ENCODE data around the gene NOL4L. TPM values are rescaled to one million over a fixed set of nuclear protein-coding genes. Genes with fewer than 3 reads are reported as not detected.

Gene NOL4L
- total RNA-seq, 4 donors from 2014 or later = 18.5 to 29.9 (median 24.8) TPM

DNA sequence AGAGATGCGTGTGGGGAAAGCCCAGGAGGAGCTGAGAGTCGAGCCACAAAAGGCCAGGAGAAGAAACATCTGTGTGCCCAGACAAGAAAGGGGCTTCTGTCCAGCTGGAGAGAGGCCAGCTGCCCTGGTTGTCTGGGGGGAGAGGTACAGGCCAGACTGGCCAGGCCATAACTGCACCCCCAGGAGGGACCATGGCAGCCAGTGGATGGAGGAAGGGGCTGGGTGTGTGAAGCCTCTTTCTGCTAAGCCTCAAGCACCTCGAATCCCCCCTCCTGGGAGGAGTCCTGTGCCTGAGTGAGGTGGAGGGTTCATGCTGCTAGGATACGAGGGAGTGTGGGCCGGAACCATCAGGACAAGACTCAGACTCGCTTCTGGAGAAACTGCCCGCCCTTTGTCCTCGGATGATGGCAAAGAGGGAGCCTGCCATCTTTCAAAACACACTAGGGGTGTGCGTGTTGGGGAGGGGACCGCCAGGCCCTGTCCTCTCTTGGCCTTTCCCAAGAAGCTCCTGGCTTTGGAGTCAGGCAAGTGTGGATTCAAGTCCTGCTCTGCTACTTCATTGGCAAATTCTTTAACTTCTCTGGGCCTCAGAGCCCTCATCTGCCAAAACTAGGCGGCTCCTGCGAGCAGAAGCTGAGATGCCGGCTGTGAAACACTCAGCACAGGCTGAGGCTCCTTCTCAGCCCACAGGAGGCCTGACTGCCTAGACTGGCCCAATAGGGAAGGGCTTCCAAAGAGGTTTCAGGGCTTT is 136.7 kb downstream of the NOL4L start:
- WGBS, 2 donors = 67 to 76% methylated on average over 12 to 13 of the region's 13 CpGs
- TF ChIP-seq, protein P1, sequence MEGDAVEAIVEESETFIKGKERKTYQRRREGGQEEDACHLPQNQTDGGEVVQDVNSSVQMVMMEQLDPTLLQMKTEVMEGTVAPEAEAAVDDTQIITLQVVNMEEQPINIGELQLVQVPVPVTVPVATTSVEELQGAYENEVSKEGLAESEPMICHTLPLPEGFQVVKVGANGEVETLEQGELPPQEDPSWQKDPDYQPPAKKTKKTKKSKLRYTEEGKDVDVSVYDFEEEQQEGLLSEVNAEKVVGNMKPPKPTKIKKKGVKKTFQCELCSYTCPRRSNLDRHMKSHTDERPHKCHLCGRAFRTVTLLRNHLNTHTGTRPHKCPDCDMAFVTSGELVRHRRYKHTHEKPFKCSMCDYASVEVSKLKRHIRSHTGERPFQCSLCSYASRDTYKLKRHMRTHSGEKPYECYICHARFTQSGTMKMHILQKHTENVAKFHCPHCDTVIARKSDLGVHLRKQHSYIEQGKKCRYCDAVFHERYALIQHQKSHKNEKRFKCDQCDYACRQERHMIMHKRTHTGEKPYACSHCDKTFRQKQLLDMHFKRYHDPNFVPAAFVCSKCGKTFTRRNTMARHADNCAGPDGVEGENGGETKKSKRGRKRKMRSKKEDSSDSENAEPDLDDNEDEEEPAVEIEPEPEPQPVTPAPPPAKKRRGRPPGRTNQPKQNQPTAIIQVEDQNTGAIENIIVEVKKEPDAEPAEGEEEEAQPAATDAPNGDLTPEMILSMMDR (IDR thresholded peaks at IDR 0.05) = no peak
- TF ChIP-seq POLR2A (IDR thresholded peaks at IDR 0.05) = no peak
- Histone ChIP-seq H3K27me3 (no peaks in the 10 kb centered on the region), H3K4me3 (replicated peaks in 1 of 3) (no peak overlapping the region), H3K4me1 (peaks cover 24 to 28% of the 10 kb centered on the region in 2 donors), H3K9me3 (no peaks in the 10 kb centered on the region), H3K36me3 (peaks cover 19 to 22% of the 10 kb centered on the region in 2 donors), H3K27ac (peak overlapping the region in 1 of 3 donors; percentile 12)
- no peak for DNase-seq
- intact Hi-C loops (cut with DNase I) = no loop called here

DNA sequence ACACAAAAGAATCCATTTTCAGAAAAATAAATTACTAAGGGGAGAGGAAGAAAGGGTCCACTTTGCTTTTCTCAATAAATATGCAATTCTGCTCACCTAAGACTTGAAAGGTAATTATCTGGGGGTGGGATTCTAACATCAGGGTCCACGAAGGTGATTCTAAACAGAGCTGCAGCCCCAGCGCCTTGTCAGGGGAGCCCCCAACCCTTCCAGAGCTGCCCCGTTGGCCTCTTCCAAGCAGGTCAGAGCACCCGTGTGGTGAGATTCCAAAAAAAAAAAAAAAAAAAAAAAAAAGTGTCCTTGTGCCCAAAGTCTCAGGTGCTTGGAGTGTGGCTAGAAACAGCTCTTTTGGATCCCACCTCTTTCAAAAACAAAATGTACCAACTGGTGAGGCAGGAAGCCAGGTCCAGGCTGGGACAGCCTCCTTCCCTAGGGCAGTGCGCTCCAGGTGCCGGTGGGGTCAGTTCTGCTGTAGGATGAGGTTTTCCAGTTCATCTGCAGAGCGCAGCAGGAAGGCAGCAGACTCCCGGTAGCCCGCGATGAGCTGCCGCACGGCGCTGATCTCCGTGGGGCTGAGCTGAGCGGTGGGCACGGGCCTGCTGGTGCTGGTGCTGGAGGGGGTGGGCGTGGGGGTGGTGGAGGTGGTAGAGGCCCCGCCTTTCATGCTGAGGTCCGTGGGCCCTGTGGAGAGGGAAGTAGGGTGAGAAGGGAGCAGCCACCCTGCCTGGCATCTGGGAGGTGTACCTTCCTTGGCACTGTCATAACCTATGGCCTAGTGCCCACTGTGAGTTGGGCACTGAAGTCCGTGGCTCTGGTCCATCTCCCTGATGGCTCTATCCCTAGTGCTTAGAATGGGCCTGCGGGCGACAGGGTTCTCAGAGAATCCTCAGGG is 137.8 kb downstream of the NOL4L start:
- TF ChIP-seq, protein P1 (IDR thresholded peaks at IDR 0.05) = no peak
- no peak for TF ChIP-seq POLR2A (IDR thresholded peaks at IDR 0.05)
- 78% methylated on average over 12 to 18 of the region's 22 CpGs for WGBS, 2 donors
- peaks cover 24 to 28% of the 10 kb centered on the region in 2 donors for H3K4me1 ChIP-seq
- H3K36me3 ChIP-seq = peaks cover 11 to 12% of the 10 kb centered on the region in 2 donors
- H3K27ac ChIP-seq = peak overlapping the region in 1 of 3 donors; percentile 44
- intact Hi-C loops (cut with DNase I) = no loop called here
- H3K9me3 ChIP-seq = no peaks in the 10 kb centered on the region
- DNase-seq = peak; percentile 56 to 63
- H3K27me3 ChIP-seq = no peaks in the 10 kb centered on the region
- no peak overlapping the region for H3K4me3 ChIP-seq (replicated peaks in 1 of 3)

DNA sequence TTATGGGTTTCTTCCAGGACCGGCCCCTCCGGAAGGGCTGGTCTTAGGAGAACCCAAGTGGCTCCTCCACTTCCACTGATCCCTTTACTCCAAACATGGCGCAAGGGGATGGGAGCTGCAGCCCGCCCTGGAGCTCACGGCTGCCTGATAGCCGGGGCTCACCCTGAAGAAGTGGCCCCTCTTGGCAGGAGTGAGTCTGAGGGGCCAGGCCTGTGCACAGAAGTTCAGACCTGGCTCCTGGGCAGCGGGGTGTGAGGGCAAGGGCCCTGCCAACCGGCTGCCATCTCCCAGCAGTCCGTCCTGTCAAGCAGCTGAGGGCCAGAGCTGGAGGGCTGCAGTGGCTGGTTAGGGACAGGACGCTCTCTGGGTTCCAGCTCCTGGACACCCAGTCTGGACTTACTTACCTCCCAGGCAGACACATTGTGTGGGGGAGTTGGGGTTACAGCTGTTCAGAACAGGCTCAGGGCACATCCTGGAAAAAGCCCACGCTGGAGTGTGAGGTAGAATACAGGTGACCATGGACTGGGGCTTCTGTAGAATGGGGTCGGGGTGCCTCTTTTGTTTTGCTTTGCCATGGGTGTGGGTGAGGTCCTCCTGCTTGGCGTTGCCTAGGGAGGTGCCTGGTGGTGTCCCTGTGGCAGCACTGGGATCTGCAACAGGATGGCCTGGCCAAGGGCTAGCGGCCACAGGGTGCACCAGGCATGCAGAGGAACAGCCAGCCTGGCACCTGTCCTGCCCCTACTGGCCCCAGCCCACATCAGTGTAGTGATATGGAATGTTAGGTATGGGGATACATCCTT is 138.6 kb downstream of the NOL4L start:
- H3K9me3 ChIP-seq = no peaks in the 10 kb centered on the region
- TF ChIP-seq POLR2A (IDR thresholded peaks at IDR 0.05) = no peak
- TF ChIP-seq, protein P1 (IDR thresholded peaks at IDR 0.05) = no peak
- H3K27ac ChIP-seq = peak overlapping the region in 1 of 3 donors; percentile 44
- peaks cover 24 to 28% of the 10 kb centered on the region in 2 donors for H3K4me1 ChIP-seq
- peaks cover 2 to 3% of the 10 kb centered on the region in 2 donors for H3K36me3 ChIP-seq
- peak; percentile 31 to 50 for DNase-seq
- no peak overlapping the region for H3K4me3 ChIP-seq (replicated peaks in 1 of 3)
- WGBS, 2 donors = 60 to 64% methylated on average over 9 to 11 of the region's 14 CpGs
- intact Hi-C loops (cut with DNase I) = no loop called here
- no peaks in the 10 kb centered on the region for H3K27me3 ChIP-seq

DNA sequence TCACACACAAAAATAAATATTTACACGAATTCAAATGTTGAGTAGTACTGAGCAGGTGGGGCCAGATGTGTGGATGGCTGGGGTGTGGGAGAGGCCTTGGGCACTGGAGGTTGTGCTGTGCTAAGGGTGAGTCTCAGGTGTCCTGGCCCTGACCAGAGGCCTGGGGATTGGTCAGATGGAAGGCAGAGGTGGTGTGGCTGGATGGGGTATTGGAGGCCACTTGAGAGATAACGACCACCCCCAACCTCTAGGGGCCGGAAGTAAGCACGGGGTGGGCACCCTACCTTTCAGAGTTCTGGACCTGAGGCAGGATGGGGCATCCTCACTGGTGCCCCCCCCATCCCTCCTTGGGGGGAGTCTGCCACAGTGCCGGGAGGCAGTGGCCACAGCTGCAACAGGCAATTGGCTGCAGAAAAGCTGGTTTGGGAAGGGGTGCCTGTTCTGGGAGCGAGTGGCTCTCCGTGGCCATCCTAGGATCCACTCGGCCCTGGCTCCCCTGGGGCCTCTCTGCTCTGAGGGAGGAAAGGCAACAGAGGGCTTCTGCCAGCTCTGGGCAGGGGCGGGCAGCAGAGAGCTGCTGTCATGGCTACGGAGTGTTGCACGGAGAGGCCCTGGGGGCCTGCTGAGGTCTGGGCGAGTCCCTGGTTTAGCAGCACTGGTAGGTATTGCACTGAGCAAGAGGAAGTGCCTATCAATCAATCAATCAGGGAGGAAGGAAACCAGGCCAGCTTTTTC is 139.4 kb downstream of the NOL4L start:
- Histone ChIP-seq H3K4me3 (replicated peaks in 1 of 3) (no peak overlapping the region), H3K36me3 (no peaks in the 10 kb centered on the region), H3K27ac (peak overlapping the region in 1 of 3 donors; percentile 44), H3K9me3 (no peaks in the 10 kb centered on the region), H3K27me3 (no peaks in the 10 kb centered on the region), H3K4me1 (peaks cover 24 to 28% of the 10 kb centered on the region in 2 donors)
- intact Hi-C loops (cut with DNase I) = no loop called here
- WGBS, 2 donors = 21 to 46% methylated on average over 8 to 9 of the region's 12 CpGs
- no peak for TF ChIP-seq POLR2A (IDR thresholded peaks at IDR 0.05)
- TF ChIP-seq, protein P1 (IDR thresholded peaks at IDR 0.05) = no peak
- peak; percentile 63 to 67 for DNase-seq

Data from thyroid gland (tissue), 4 donors.